Fibroblast of lung (primary cell): ENCODE measurements around the gene RUNX2.

Experiments
- EZH2 ChIP-seq: IDR thresholded peaks from 2 replicates; pipeline ENCODE4 v1.5.1; 2012; ENCODE audit warnings: low read length, control low read depth, mild to moderate bottlenecking; ENCODE audit errors: missing control alignments
- TF ChIP-seq, protein P1 (sequence below), 2 donors: IDR thresholded peaks in 1 of 2; conservative IDR thresholded peaks in 1 of 2; 1 replicate in 1 of 2; 2 replicates in 1 of 2; pipeline ENCODE4 v1.5.1; 2011 to 2012; ENCODE audit warnings: low read length in 2 of 2, control low read depth in 1 of 2, inconsistent platforms in 1 of 2, low read depth in 1 of 2, mild to moderate bottlenecking in 1 of 2

DNA sequence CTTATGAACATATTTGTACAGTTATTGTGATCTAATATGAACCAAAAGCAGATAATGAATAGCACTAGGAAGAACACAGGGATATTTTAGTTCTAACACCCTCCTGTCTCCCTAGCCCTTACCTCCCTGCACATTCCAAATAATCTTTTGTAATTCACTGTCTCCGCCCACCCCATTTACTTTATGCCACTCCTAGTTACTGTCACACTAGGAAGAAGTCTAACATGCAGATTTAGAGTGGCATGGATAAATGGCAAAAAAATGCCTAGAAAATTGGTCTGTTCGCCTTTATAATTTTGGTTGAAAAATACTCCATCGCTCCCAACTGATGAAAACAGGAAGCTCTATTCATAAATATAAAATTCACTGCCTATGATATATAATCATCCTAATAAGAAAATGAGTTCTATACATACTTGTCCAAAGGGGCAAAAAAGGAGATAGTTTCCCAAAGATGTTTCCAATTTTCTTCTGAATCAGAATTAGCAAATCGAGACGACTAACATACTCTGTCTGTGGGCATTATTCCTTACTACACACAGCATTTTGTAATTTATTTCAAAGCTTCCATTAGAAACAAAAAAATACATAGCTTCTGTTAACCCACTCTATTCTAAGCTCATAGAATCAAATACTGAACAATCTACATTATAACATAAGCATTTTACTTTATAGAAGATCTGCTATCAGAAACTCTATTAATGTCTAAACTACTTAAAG, 1.3 kb upstream of the RUNX2 start:
- TF ChIP-seq, protein P1, sequence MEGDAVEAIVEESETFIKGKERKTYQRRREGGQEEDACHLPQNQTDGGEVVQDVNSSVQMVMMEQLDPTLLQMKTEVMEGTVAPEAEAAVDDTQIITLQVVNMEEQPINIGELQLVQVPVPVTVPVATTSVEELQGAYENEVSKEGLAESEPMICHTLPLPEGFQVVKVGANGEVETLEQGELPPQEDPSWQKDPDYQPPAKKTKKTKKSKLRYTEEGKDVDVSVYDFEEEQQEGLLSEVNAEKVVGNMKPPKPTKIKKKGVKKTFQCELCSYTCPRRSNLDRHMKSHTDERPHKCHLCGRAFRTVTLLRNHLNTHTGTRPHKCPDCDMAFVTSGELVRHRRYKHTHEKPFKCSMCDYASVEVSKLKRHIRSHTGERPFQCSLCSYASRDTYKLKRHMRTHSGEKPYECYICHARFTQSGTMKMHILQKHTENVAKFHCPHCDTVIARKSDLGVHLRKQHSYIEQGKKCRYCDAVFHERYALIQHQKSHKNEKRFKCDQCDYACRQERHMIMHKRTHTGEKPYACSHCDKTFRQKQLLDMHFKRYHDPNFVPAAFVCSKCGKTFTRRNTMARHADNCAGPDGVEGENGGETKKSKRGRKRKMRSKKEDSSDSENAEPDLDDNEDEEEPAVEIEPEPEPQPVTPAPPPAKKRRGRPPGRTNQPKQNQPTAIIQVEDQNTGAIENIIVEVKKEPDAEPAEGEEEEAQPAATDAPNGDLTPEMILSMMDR (conservative IDR thresholded peaks at IDR 0.05 in 1 of 2, IDR thresholded peaks at IDR 0.05 in 1 of 2; ENCODE audit: low read depth in 1 of 2, low read length in 2 of 2) = no peak
- TF ChIP-seq EZH2 = no peak
